Common myeloid progenitor, CD34-positive (primary cell): ENCODE data around the gene TPBGL.
A peak's percentile ranks its signal among the peaks of the same experiment; 100 is the strongest.

Source experiments
- CTCF ChIA-PET: fragments of 350-600 bp; sonication (Branson Sonifier 250); formaldehyde crosslinking; loops from one replicate; lab custom pipeline; 2021; ENCODE audit warnings: antibody characterized with exemption; lab: Charles Lee
- POLR2A ChIA-PET: fragments of 350-600 bp; sonication (Branson Sonifier 250); formaldehyde crosslinking; loops from one replicate; lab custom pipeline; 2021; ENCODE audit warnings: antibody characterized with exemption; lab: Charles Lee
- DNase-seq, 3 donors: peaks; one replicate each; pipeline versions ENCODE4 v3.0.0 to v3.0.0-alpha.2; 2013
- H3K27ac ChIP-seq, 2 experiments: 1 replicate in 1 of 2; 2 replicates in 1 of 2; pipeline ENCODE4 v1.7.0; 2013; ENCODE audit warnings: inconsistent platforms in 2 of 2, low read length in 2 of 2, mild to moderate bottlenecking in 2 of 2, low read depth in 1 of 2, moderate library complexity in 1 of 2; ENCODE audit not compliant: severe bottlenecking in 2 of 2, insufficient read depth in 1 of 2, poor library complexity in 1 of 2
- H3K27me3 ChIP-seq, 5 experiments: replicated peaks in 2 of 5; 1 replicate in 3 of 5; 2 replicates in 2 of 5; pipeline versions ENCODE4 v1.6.1 to v1.7.0; 2013; ENCODE audit warnings: low read length in 4 of 5, mild to moderate bottlenecking in 2 of 5, moderate library complexity in 2 of 5, inconsistent platforms in 1 of 5; ENCODE audit not compliant: insufficient read depth in 5 of 5, control insufficient read depth in 4 of 5
- H3K36me3 ChIP-seq, 4 experiments: 1 replicate in 2 of 4; 2 replicates in 2 of 4; pipeline versions ENCODE4 v1.6.1 to v1.7.0; 2013; ENCODE audit warnings: low read length in 3 of 4, control low read depth in 1 of 4, mild to moderate bottlenecking in 1 of 4; ENCODE audit not compliant: control insufficient read depth in 4 of 4, insufficient read depth in 4 of 4
- H3K4me1 ChIP-seq, 4 experiments: 1 replicate in 3 of 4; 2 replicates in 1 of 4; pipeline versions ENCODE4 v1.6.1 to v1.7.1; 2013; ENCODE audit warnings: low read length in 3 of 4, mild to moderate bottlenecking in 3 of 4, control low read depth in 1 of 4, inconsistent platforms in 1 of 4, moderate library complexity in 1 of 4; ENCODE audit not compliant: control insufficient read depth in 4 of 4, insufficient read depth in 4 of 4; ENCODE audit errors: control extremely low read depth in 1 of 4
- H3K4me3 ChIP-seq, 7 experiments: 1 replicate in 4 of 7; 2 replicates in 3 of 7; pipeline versions ENCODE4 v1.5.1 to v1.7.0; 2013; ENCODE audit warnings: mild to moderate bottlenecking in 7 of 7, low read length in 6 of 7, moderate library complexity in 6 of 7, inconsistent platforms in 2 of 7, low read depth in 2 of 7, control low read depth in 1 of 7; ENCODE audit not compliant: insufficient read depth in 4 of 7, control insufficient read depth in 1 of 7; ENCODE audit errors: extremely low read depth in 1 of 7
- H3K9me3 ChIP-seq, 5 experiments: 1 replicate in 4 of 5; 2 replicates in 1 of 5; pipeline versions ENCODE4 v1.6.1 to v1.7.1; 2013; ENCODE audit warnings: low read length in 4 of 5, mild to moderate bottlenecking in 2 of 5, inconsistent platforms in 1 of 5, low read depth in 1 of 5, moderate library complexity in 1 of 5; ENCODE audit not compliant: control insufficient read depth in 4 of 5, insufficient read depth in 2 of 5; ENCODE audit errors: control extremely low read depth in 1 of 5
- WGBS: methylation state at CpG from one replicate; pipeline ENCODE4 v1.1.5; 2013; ENCODE audit not compliant: insufficient coverage; 5-methylcytosine and 5-hydroxymethylcytosine counted together

TPBGL gene

DNA sequence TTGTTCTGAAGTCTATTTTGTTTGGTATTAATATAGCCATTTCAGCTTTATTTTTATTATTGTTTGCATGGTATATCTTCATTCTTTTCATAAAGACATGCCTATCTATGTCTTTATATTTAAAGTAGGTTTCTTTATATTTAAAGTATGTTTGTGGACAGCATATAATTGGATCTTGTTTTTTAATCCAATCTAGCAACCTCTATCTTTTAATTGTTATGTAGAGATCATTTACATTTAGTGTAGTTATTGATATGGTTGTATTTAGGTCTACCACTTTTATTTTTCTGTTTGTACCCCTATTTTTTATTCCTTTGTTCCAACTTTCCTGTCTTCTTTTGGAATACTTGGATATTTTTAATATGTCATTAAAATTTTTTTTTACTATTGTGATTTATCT is 13.8 kb downstream of the TPBGL start:
- DNase-seq: no peak
- Histone ChIP-seq H3K36me3 (no peaks in the 10 kb centered on the region), H3K27me3 (peaks cover 0 to 4% (median 0%) of the 10 kb centered on the region in 5 experiments), H3K27ac (no peak overlapping the region), H3K9me3 (peaks cover 1 to 6% (median 4%) of the 10 kb centered on the region in 5 experiments), H3K4me1 (no peaks in the 10 kb centered on the region), H3K4me3 (no peak overlapping the region)
- POLR2A ChIA-PET: no interaction called here
- CTCF ChIA-PET: interaction anchor here (1.8 kb wide), 1 partner anchor 12 kb away, joined by 7 read pairs; no protein-coding TSS in a partner anchor

DNA sequence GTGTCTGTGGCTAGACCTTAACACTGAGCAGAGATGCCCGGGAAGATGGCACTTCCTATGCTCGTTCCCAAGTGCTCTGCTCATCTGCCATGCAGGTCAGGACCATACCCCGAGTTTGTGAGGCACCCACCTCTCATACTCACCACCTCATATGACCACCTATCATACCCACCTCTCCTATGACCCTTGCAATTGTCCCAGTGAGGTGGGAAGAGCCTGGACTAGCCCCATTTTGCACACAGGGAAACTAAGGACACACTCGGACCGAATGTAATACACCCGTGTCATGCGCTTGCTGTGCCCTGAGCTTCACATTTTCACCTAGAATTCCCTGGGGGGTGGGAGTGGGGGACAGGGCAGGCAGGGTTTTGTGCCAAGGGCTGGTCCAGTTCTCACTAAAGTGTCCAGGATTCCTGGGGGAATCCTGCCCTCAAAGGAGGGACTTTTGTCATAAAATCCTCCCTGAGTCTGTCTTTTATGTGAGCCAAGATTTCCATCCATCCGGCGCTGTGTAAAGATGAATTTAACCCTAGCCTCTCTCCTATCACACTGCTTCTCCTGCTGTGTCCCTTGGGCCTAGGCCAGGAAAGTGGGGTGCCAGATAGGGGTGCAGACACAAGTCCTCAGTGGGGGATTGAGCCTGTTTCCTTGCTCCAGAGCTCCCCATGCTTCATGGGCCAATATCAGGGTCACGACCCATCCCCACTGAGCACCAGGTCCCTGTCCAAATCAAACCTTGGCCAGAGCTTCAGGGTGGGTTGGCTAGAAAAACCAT is 20.0 kb downstream of the TPBGL start:
- H3K27ac ChIP-seq: no peak overlapping the region
- no peaks in the 10 kb centered on the region for H3K9me3 ChIP-seq
- peaks cover 8 to 46% (median 41%) of the 10 kb centered on the region in 4 experiments for H3K4me1 ChIP-seq
- ChIA-PET CTCF (interaction anchor here (0.8 to 2.4 kb wide), 11 partner anchors 8 to 442 kb away, joined by 3 to 10 read pairs (median 5); no protein-coding TSS in a partner anchor), POLR2A (interaction anchor here (0.7 kb wide), 1 partner anchor 14 kb away, joined by 3 read pairs; no protein-coding TSS in a partner anchor)
- peaks cover 0 to 4% (median 0%) of the 10 kb centered on the region in 5 experiments for H3K27me3 ChIP-seq
- H3K36me3 ChIP-seq: peaks cover 0 to 11% (median 6%) of the 10 kb centered on the region in 4 experiments
- 70% methylated on average over 6 of the region's 10 CpGs for WGBS
- no peak overlapping the region for H3K4me3 ChIP-seq
- no peak for DNase-seq

DNA sequence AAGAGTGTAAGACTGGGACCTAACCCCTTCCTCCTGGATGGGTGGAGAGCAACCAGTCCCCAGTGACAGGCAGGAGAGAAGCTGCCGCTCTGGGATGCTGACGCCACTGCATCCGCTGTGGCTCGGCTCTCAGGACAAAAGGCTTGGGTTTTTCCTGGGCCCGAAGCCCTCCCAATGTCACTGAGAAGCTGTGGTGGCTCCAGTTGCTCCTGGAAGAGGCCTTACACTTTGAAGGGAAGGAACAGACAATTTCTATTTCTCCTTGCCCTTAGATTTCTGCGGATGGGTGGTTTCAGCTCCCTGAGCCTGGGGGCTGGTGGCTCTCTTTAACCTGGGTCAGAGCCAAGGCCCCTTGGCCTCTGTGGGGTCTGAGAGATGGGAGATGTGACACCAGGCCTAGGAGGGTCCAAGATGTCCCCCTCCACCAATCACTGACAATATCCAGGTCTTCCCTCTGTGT is 21.4 kb downstream of the TPBGL start:
- no peak overlapping the region for H3K4me3 ChIP-seq
- 93% methylated on average over 5 of the region's 6 CpGs for whole genome bisulfite sequencing
- H3K27me3 ChIP-seq: peaks cover 0 to 4% (median 0%) of the 10 kb centered on the region in 5 experiments
- ChIA-PET CTCF (interaction anchor here (0.9 to 2.4 kb wide), 10 partner anchors 9 to 117 kb away, joined by 3 to 10 read pairs (median 6); no protein-coding TSS in a partner anchor), POLR2A (no interaction called here)
- H3K4me1 ChIP-seq: peaks cover 8 to 46% (median 41%) of the 10 kb centered on the region in 4 experiments
- no peaks in the 10 kb centered on the region for H3K9me3 ChIP-seq
- no peak for DNase-seq
- H3K36me3 ChIP-seq: peaks cover 3 to 25% (median 16%) of the 10 kb centered on the region in 4 experiments
- H3K27ac ChIP-seq: no peak overlapping the region

DNA sequence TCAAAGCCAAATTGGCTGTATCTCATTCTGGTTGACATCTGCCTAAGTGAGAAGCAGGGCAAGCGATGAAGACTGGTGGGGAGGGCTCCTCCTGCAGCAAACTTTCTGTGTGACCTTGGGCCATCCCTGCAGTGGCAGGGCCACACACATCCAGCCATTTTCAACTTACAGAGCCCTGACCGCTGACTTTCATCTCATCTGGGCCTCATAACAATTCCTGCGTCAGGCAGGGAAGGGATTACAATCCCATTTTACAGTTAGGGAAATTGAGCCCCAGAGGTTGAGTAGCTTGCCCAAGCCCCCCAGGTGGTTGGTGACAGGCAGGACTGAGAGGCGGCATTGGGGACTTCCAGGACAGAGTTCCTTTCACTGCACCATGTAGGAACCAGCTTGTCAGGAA is 21.9 kb downstream of the TPBGL start:
- Histone ChIP-seq H3K4me1 (peaks cover 8 to 46% (median 41%) of the 10 kb centered on the region in 4 experiments), H3K36me3 (peaks cover 3 to 29% (median 20%) of the 10 kb centered on the region in 4 experiments), H3K9me3 (no peaks in the 10 kb centered on the region), H3K4me3 (no peak overlapping the region), H3K27me3 (peaks cover 0 to 4% (median 0%) of the 10 kb centered on the region in 5 experiments), H3K27ac (no peak overlapping the region)
- ChIA-PET CTCF (interaction anchor here (1.1 to 2.4 kb wide), 7 partner anchors 8 to 58 kb away, joined by 3 to 10 read pairs (median 6); no protein-coding TSS in a partner anchor), POLR2A (no interaction called here)
- no peak for DNase-seq
- WGBS: 93% methylated on average over 3 of the region's 4 CpGs

DNA sequence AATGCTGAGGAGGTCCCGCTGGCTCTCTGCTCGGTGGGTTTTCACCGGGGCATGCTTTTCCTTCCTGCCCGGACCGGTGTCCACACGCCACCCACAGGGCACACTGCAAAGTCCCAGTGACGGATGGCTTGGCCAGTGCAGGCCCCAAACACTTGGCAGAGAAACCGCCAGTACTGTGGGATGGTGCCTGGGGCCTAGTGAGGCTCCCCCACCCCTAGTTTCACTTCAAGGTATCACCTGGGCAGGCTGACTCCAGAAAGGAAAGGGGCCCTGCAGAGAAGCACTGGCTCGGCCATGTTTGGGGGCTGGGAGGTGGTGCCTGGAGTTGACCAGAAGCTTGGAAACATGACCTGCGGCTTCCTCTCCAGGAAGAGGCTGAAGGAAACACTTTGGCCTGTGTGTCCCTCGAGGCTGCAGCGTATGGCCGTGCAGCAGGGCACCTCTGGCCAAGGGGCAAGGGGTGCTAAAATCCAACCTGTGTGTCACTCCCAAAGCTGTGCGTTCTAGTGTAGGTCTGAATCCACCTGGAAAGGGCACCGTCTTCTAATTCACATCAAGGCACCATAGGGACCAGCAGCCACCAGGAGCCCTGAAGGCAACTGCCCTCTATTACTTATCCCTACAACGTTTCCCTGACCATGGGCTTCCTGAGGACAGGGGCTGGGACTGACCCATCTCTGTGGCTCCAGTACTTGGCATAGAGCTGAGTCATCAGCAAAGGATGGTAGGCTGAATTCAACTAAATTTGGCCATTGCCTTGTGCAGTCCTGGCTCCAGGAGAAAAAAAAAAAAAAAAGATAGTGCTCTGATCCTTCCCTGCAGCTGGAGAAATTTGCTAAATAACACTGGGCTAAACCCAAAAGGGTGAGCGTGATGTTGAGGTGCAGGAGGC is 22.6 kb downstream of the TPBGL start:
- Histone ChIP-seq H3K4me1 (peaks cover 8 to 46% (median 41%) of the 10 kb centered on the region in 4 experiments), H3K9me3 (no peaks in the 10 kb centered on the region), H3K36me3 (peaks cover 3 to 35% (median 24%) of the 10 kb centered on the region in 4 experiments), H3K27ac (no peak overlapping the region), H3K4me3 (no peak overlapping the region), H3K27me3 (no peaks in the 10 kb centered on the region)
- ChIA-PET POLR2A (no interaction called here), CTCF (interaction anchor here (1.5 to 2.4 kb wide), 4 partner anchors 9 to 16 kb away, joined by 5 to 8 read pairs (median 6); no protein-coding TSS in a partner anchor)
- DNase-seq: peak in 1 of 3 donors; percentile 34
- 52% methylated on average over 15 of the region's 17 CpGs for WGBS

DNA sequence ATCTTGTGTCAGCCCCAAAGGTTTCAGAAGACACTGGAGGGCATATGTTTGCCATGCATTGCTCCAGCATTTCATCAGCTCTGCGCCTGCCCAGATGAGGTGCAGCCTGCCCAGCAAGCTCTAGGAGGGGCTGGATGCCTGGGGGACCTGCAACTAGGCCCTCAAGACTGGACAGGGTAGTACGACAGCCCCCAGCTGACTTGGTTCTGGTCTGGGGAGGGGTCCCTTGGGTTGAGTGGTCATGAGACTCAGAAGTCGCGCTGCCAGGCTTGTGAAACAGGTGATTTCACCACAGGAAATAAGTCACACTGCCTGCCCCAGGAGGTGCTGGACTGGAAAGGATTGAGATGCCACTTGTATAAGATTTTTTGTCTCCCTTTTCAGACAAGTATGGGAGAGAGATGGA is 23.4 kb downstream of the TPBGL start:
- Histone ChIP-seq H3K27me3 (no peaks in the 10 kb centered on the region), H3K36me3 (peaks cover 6 to 41% (median 28%) of the 10 kb centered on the region in 4 experiments), H3K4me1 (peaks cover 8 to 46% (median 41%) of the 10 kb centered on the region in 4 experiments), H3K4me3 (no peak overlapping the region), H3K9me3 (no peaks in the 10 kb centered on the region), H3K27ac (peak overlapping the region in 1 of 2 experiments; percentile 6)
- CTCF ChIA-PET: interaction anchor here (1.3 to 2.0 kb wide), 4 partner anchors 9 to 22 kb away, joined by 5 to 7 read pairs (median 6); no protein-coding TSS in a partner anchor
- 50% methylated on average over 4 of the region's 4 CpGs for WGBS
- peak in 2 of 3 donors; percentile 41 to 53 for DNase-seq
- POLR2A ChIA-PET: no interaction called here
